T-cell (primary cell): ENCODE data around the gene CELF6. TPM values are rescaled to one million over a fixed set of nuclear protein-coding genes. Genes with fewer than 3 reads are reported as not detected.

Experiments
- ATAC-seq, 4 experiments: fragments of 200-7000 bp in 3 of 4; fragments of 150-1000 bp in 1 of 4; cut with Tn5 transposase; replicated peaks in 1 of 4; 1 replicate in 3 of 4; 2 replicates in 1 of 4; pipeline ENCODE4 v1.10.0; 2021; ENCODE audit warnings: moderate library complexity in 3 of 4, mild to moderate bottlenecking in 2 of 4, moderate number of reproducible peaks in 1 of 4
- CTCF ChIA-PET, 2 donors: fragments of 300-600 bp; sonication (Branson Sonifier 250); formaldehyde crosslinking; loops; one replicate each; lab custom pipeline; 2022; ENCODE audit warnings: antibody characterized with exemption in 2 of 2; lab: Charles Lee
- POLR2A ChIA-PET, 2 donors: fragments of 300-600 bp; sonication (Branson Sonifier 250); formaldehyde crosslinking; loops; one replicate each; lab custom pipeline; 2022; ENCODE audit warnings: antibody characterized with exemption in 2 of 2; lab: Charles Lee
- DNase-seq, 35 experiments: peaks; one replicate each; pipeline versions ENCODE4 v3.0.0 to v3.0.0-alpha.2; 2013 to 2023
- H3K27ac ChIP-seq: one replicate; pipeline ENCODE4 v1.5.1; 2013; ENCODE audit warnings: low read length
- H3K27me3 ChIP-seq, 2 experiments: replicated peaks in 1 of 2; 1 replicate in 1 of 2; 2 replicates in 1 of 2; pipeline versions ENCODE4 v1.6.1 to v1.7.0; 2013; ENCODE audit warnings: low read length in 1 of 2, mixed read lengths in 1 of 2; ENCODE audit not compliant: control insufficient read depth in 2 of 2, insufficient read depth in 2 of 2; ENCODE audit errors: extremely low read depth in 1 of 2
- H3K36me3 ChIP-seq, 2 donors: 1 replicate in 1 of 2; 2 replicates in 1 of 2; pipeline versions ENCODE4 v1.6.1 to v1.7.0; 2013; ENCODE audit warnings: low read length in 1 of 2; ENCODE audit not compliant: control insufficient read depth in 2 of 2, insufficient read depth in 1 of 2; ENCODE audit errors: extremely low read depth in 1 of 2
- H3K4me1 ChIP-seq, 2 experiments: 1 replicate in 1 of 2; 2 replicates in 1 of 2; pipeline versions ENCODE4 v1.6.1 to v1.7.0; 2013; ENCODE audit warnings: low read length in 2 of 2, mixed read lengths in 1 of 2; ENCODE audit not compliant: insufficient read depth in 2 of 2, control insufficient read depth in 1 of 2; ENCODE audit errors: extremely low read depth in 1 of 2
- H3K4me3 ChIP-seq, 2 donors: 1 replicate in 1 of 2; 2 replicates in 1 of 2; pipeline versions ENCODE4 v1.5.1 to v1.7.0; 2013; ENCODE audit warnings: mild to moderate bottlenecking in 2 of 2, low read length in 1 of 2, moderate library complexity in 1 of 2; ENCODE audit not compliant: control insufficient read depth in 1 of 2; ENCODE audit errors: extremely low read depth in 1 of 2
- H3K9me3 ChIP-seq: 2 replicates; pipeline ENCODE4 v1.7.0; 2013
- H3K27ac Mint-ChIP-seq, 2 donors: one replicate each; pipeline ENCODE4 v1.8.0; 2020 to 2021; ENCODE audit warnings: mild to moderate bottlenecking in 2 of 2, mixed read lengths in 2 of 2
- H3K27me3 Mint-ChIP-seq, 2 donors: one replicate each; pipeline ENCODE4 v1.8.0; 2021 to 2022; ENCODE audit warnings: mixed read lengths in 2 of 2
- H3K36me3 Mint-ChIP-seq: one replicate; pipeline ENCODE4 v1.8.0; 2021; ENCODE audit warnings: mixed read lengths
- H3K4me1 Mint-ChIP-seq, 3 donors: one replicate each; pipeline ENCODE4 v1.8.0; 2020 to 2022; ENCODE audit warnings: mixed read lengths in 3 of 3, mild to moderate bottlenecking in 1 of 3
- H3K4me3 Mint-ChIP-seq, 3 donors: one replicate each; pipeline ENCODE4 v1.8.0; 2020 to 2022; ENCODE audit warnings: mild to moderate bottlenecking in 3 of 3, mixed read lengths in 3 of 3, moderate library complexity in 3 of 3
- H3K9me3 Mint-ChIP-seq, 3 donors: one replicate each; pipeline ENCODE4 v1.8.0; 2020 to 2022; ENCODE audit warnings: mixed read lengths in 3 of 3
- WGBS: methylation state at CpG from one replicate; pipeline ENCODE4 v1.1.5; 2013; ENCODE audit warnings: missing lambda C conversion rate; ENCODE audit not compliant: insufficient coverage; 5-methylcytosine and 5-hydroxymethylcytosine counted together
- total RNA-seq, 35 experiments: library from RNA in 6 of 35; stranded (reverse) in 6 of 35; fragments of 120-200 nt in 1 of 35; gene quantifications; one replicate each; pipeline versions ENCODE4 v1.2.1 to v1.2.4 and lab custom pipeline; 2013 to 2026

The CELF6 gene
- total RNA-seq, 5 donors from 2014 or later (not counting 1 experiment from before 2014, with no cell fraction given), result 1.8 to 5.6 (median 3.0) TPM

GRCh38 chr15:72341361-72341760 lies 21.4 kb upstream of the CELF6 start:
- H3K36me3 ChIP-seq, result peaks cover 0 to 41% of the 10 kb centered on the region in 2 donors
- CTCF ChIA-PET, result interaction anchor here in 1 of 2 donors (0.6 kb wide), 1 partner anchor 339 kb away, joined by 3 read pairs; no protein-coding TSS in a partner anchor
- ATAC-seq, result no peak
- H3K4me3 ChIP-seq, result no peak overlapping the region
- no peaks in the 10 kb centered on the region for H3K9me3 Mint-ChIP-seq
- no peaks in the 10 kb centered on the region for H3K27me3 Mint-ChIP-seq
- H3K27ac Mint-ChIP-seq, result no peak overlapping the region
- WGBS, result 100% methylated on average over 3 of the region's 6 CpGs
- POLR2A ChIA-PET, result interaction anchor here in 1 of 2 donors (0.6 kb wide), 1 partner anchor 108 kb away, joined by 3 read pairs; no protein-coding TSS in a partner anchor
- H3K27me3 ChIP-seq, result no peaks in the 10 kb centered on the region
- peaks cover 51% of the 10 kb centered on the region for H3K36me3 Mint-ChIP-seq
- DNase-seq, result no peak
- H3K4me3 Mint-ChIP-seq, result no peak overlapping the region
- no peaks in the 10 kb centered on the region for H3K9me3 ChIP-seq
- H3K4me1 ChIP-seq, result no peaks in the 10 kb centered on the region
- no peak overlapping the region for H3K27ac ChIP-seq
- no peaks in the 10 kb centered on the region for H3K4me1 Mint-ChIP-seq

GRCh38 chr15:72340366-72340765 lies 20.4 kb upstream of the CELF6 start:
- CTCF ChIA-PET, result interaction anchor here in 1 of 2 donors (0.6 kb wide), 1 partner anchor 181 kb away, joined by 7 read pairs; no protein-coding TSS in a partner anchor
- no peak overlapping the region for H3K4me3 Mint-ChIP-seq
- peaks cover 42% of the 10 kb centered on the region for H3K36me3 Mint-ChIP-seq

DNA sequence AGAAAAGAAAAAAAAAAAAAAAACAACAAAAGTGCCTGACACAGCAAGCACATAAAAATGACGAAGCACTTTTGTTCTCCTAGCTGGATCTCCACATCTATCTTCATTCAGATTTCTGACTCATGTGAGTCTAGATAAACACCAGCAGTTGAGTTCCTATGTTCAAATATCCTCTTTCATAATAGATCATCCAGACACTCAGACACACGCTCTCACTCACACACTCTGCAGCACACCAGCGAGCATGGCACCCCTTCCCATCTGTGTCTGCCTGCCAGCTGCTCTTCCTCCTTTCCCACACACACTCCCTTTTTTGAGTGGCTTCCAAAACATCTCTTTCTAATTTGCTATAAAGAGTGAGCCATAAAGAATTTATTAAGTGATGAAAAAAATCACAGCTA lies 19.8 kb upstream of the CELF6 start:
- Mint-ChIP-seq H3K27me3 (no peaks in the 10 kb centered on the region), H3K4me1 (no peaks in the 10 kb centered on the region), H3K9me3 (no peaks in the 10 kb centered on the region), H3K4me3 (no peak overlapping the region), H3K36me3 (peaks cover 44% of the 10 kb centered on the region), H3K27ac (no peak overlapping the region)
- ChIA-PET POLR2A (interaction anchor here in 1 of 2 donors (0.6 kb wide), 1 partner anchor 16 kb away, joined by 3 read pairs; no protein-coding TSS in a partner anchor), CTCF (no interaction called here)
- Histone ChIP-seq H3K9me3 (no peaks in the 10 kb centered on the region), H3K36me3 (peaks cover 0 to 31% of the 10 kb centered on the region in 2 donors), H3K4me1 (no peaks in the 10 kb centered on the region), H3K4me3 (no peak overlapping the region), H3K27ac (no peak overlapping the region), H3K27me3 (no peaks in the 10 kb centered on the region)
- DNase-seq, result no peak
- no peak for ATAC-seq
- WGBS, result 100% methylated on average over 1 of the region's 3 CpGs

More at GRCh38 chr15:72340366-72340765, 20.4 kb upstream of the CELF6 start:
- Histone ChIP-seq H3K36me3 (peaks cover 0 to 31% of the 10 kb centered on the region in 2 donors), H3K4me3 (no peak overlapping the region), H3K27me3 (no peaks in the 10 kb centered on the region), H3K9me3 (no peaks in the 10 kb centered on the region), H3K4me1 (no peaks in the 10 kb centered on the region), H3K27ac (no peak overlapping the region)
- no peaks in the 10 kb centered on the region for H3K4me1 Mint-ChIP-seq
- 100% methylated on average over 1 of the region's 1 CpG for WGBS
- no peaks in the 10 kb centered on the region for H3K27me3 Mint-ChIP-seq
- no peak overlapping the region for H3K27ac Mint-ChIP-seq
- POLR2A ChIA-PET, result no interaction called here
- DNase-seq (no peak), ATAC-seq (no peak)
- H3K9me3 Mint-ChIP-seq, result no peaks in the 10 kb centered on the region

GRCh38 chr15:72338617-72339321 lies 18.8 kb upstream of the CELF6 start:
- ChIA-PET CTCF (no interaction called here), POLR2A (interaction anchor here in 1 of 2 donors (0.6 kb wide), 1 partner anchor 15 kb away, joined by 3 read pairs; no protein-coding TSS in a partner anchor)
- no peaks in the 10 kb centered on the region for H3K4me1 Mint-ChIP-seq
- H3K27me3 Mint-ChIP-seq, result no peaks in the 10 kb centered on the region
- ATAC-seq (no peak), DNase-seq (no peak)
- H3K27ac Mint-ChIP-seq, result no peak overlapping the region
- no peak overlapping the region for H3K27ac ChIP-seq
- 94% methylated on average over 8 of the region's 9 CpGs for WGBS
- H3K9me3 Mint-ChIP-seq, result no peaks in the 10 kb centered on the region
- H3K36me3 Mint-ChIP-seq, result peaks cover 45% of the 10 kb centered on the region
- H3K4me3 Mint-ChIP-seq, result no peak overlapping the region
- no peaks in the 10 kb centered on the region for H3K27me3 ChIP-seq
- no peaks in the 10 kb centered on the region for H3K9me3 ChIP-seq
- H3K4me3 ChIP-seq, result no peak overlapping the region
- H3K4me1 ChIP-seq, result no peaks in the 10 kb centered on the region
- peaks cover 2 to 20% of the 10 kb centered on the region in 2 donors for H3K36me3 ChIP-seq

- no peak overlapping the region for H3K4me3 ChIP-seq
- Mint-ChIP-seq H3K9me3 (no peaks in the 10 kb centered on the region), H3K27me3 (no peaks in the 10 kb centered on the region), H3K4me1 (no peaks in the 10 kb centered on the region), H3K36me3 (peaks cover 48% of the 10 kb centered on the region), H3K4me3 (no peak overlapping the region), H3K27ac (no peak overlapping the region)
- H3K27me3 ChIP-seq, result no peaks in the 10 kb centered on the region
- DNase-seq, result no peak
- peaks cover 2 to 19% of the 10 kb centered on the region in 2 donors for H3K36me3 ChIP-seq
- ChIA-PET POLR2A (interaction anchor here in 1 of 2 donors (0.6 kb wide), 1 partner anchor 260 kb away, joined by 3 read pairs; no protein-coding TSS in a partner anchor), CTCF (no interaction called here)
- H3K4me1 ChIP-seq, result no peaks in the 10 kb centered on the region
- WGBS, result no CpG with 5 or more reads among the region's 2 CpGs
- H3K9me3 ChIP-seq, result no peaks in the 10 kb centered on the region
- no peak for ATAC-seq
- no peak overlapping the region for H3K27ac ChIP-seq
These were observed 18.2 kb upstream of the CELF6 start for GRCh38 chr15:72338148-72338547.

- Histone ChIP-seq H3K27ac (no peak overlapping the region), H3K4me1 (no peaks in the 10 kb centered on the region), H3K9me3 (no peaks in the 10 kb centered on the region), H3K4me3 (no peak overlapping the region), H3K27me3 (no peaks in the 10 kb centered on the region), H3K36me3 (peaks cover 2 to 5% of the 10 kb centered on the region in 2 donors)
- DNase-seq (no peak), ATAC-seq (no peak)
- no peak overlapping the region for H3K4me3 Mint-ChIP-seq
- no peaks in the 10 kb centered on the region for H3K4me1 Mint-ChIP-seq
- ChIA-PET CTCF (no interaction called here), POLR2A (no interaction called here)
- H3K27ac Mint-ChIP-seq, result no peak overlapping the region
- H3K27me3 Mint-ChIP-seq, result no peaks in the 10 kb centered on the region
- peaks cover 51% of the 10 kb centered on the region for H3K36me3 Mint-ChIP-seq
- no peaks in the 10 kb centered on the region for H3K9me3 Mint-ChIP-seq
- no CpG with 5 or more reads among the region's 2 CpGs for WGBS
These were observed 14.9 kb upstream of the CELF6 start for GRCh38 chr15:72334842-72335241.
